ENCODE data around the gene PRRC2B. TPM values are rescaled to one million over a fixed set of nuclear protein-coding genes. Genes with fewer than 3 reads are reported as not detected.
"Not testable (repeated sequence)": the region's sequence is repeated elsewhere in the genome, so short reads cannot be mapped to it uniquely, and the experiment has no call there.

PRRC2B gene
- total RNA-seq, 1 donor from 2014 or later = 505 TPM

- Mint-ChIP-seq H3K9me3 (no peaks in the 10 kb centered on the region), H3K4me3 (no peak overlapping the region), H3K27me3 (ENCODE audit: low read depth) (no peaks in the 10 kb centered on the region), H3K4me1 (no peaks in the 10 kb centered on the region), H3K36me3 (peaks cover 33% of the 10 kb centered on the region), H3K27ac (no peak overlapping the region)
- TF ChIP-seq CTCF (IDR thresholded peaks at IDR 0.05; ENCODE audit: unreplicated experiment) = no peak
- DNase-seq (ENCODE audit: low spot score in 2 of 2, unreplicated experiment in 2 of 2) = no peak
Observed at GRCh38 chr9:131511416-131511815, 117.5 kb downstream of the PRRC2B start.

GRCh38 chr9:131511880-131512279 is 118.0 kb downstream of the PRRC2B start:
- H3K36me3 Mint-ChIP-seq = peaks cover 32% of the 10 kb centered on the region
- no peak for DNase-seq (ENCODE audit: low spot score in 2 of 2, unreplicated experiment in 2 of 2)
- H3K4me1 Mint-ChIP-seq = no peaks in the 10 kb centered on the region
- H3K27ac Mint-ChIP-seq = no peak overlapping the region
- no peaks in the 10 kb centered on the region for H3K27me3 Mint-ChIP-seq (ENCODE audit: low read depth)
- H3K4me3 Mint-ChIP-seq = no peak overlapping the region
- no peak for TF ChIP-seq CTCF (IDR thresholded peaks at IDR 0.05; ENCODE audit: unreplicated experiment)
- H3K9me3 Mint-ChIP-seq = no peaks in the 10 kb centered on the region

DNA sequence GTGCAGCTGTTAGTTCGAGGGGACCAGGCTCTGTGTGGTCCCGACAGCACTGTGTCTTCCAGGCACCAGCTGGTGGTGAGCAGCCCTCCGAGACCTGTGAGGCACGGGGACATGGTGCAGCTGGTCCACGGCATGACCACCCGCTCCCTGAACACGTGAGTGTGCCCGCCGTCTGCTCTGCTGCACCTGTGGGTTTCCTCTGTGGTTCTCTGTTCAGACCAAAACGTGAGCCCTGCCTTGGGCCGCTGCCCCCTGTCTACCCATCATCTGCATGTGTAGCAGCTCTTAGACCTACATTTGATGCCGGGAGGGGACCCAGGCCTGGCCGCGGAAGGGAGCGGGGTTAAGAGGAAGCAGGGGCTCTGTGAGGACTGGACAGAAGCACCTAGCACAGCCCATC is 119.3 kb downstream of the PRRC2B start:
- Mint-ChIP-seq H3K4me3 (no peak overlapping the region), H3K27ac (no peak overlapping the region), H3K36me3 (peaks cover 39% of the 10 kb centered on the region), H3K27me3 (ENCODE audit: low read depth) (no peaks in the 10 kb centered on the region), H3K9me3 (no peaks in the 10 kb centered on the region), H3K4me1 (no peaks in the 10 kb centered on the region)
- no peak for DNase-seq (ENCODE audit: low spot score in 2 of 2, unreplicated experiment in 2 of 2)
- TF ChIP-seq CTCF (IDR thresholded peaks at IDR 0.05; ENCODE audit: unreplicated experiment) = no peak

DNA sequence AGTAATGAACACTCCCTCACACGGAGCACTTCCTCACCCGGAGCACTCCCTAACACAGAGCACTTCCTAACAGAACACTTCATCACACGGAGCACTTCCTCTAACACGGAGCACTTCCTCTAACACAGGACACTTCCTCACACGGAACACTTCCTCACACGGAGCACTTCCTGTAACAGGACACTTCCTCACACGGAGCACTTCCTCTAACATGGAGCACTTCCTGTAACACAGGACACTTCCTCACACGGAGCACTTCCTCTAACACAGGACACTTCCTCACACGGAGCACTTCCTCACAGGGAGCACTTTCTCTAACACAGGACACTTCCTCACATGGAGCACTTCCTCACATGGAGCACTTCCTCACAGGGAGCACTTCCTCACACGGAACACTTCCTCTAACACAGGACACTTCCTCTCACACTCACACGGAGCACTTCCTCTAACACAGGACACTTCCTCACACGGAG is 121.7 kb downstream of the PRRC2B start:
- DNase-seq (ENCODE audit: low spot score in 2 of 2, unreplicated experiment in 2 of 2); H3K27ac Mint-ChIP-seq; H3K9me3 Mint-ChIP-seq; H3K4me3 Mint-ChIP-seq; H3K27me3 Mint-ChIP-seq (ENCODE audit: low read depth); H3K4me1 Mint-ChIP-seq: not testable (repeated sequence)
- H3K36me3 Mint-ChIP-seq = peaks cover 46% of the 10 kb centered on the region

GRCh38 chr9:131516100-131516499 is 122.2 kb downstream of the PRRC2B start:
- Mint-ChIP-seq H3K36me3 (peaks cover 44% of the 10 kb centered on the region), H3K27ac (no peak overlapping the region), H3K4me3 (no peak overlapping the region), H3K9me3 (no peaks in the 10 kb centered on the region), H3K4me1 (no peaks in the 10 kb centered on the region), H3K27me3 (ENCODE audit: low read depth) (no peaks in the 10 kb centered on the region)
- no peak for TF ChIP-seq CTCF (IDR thresholded peaks at IDR 0.05; ENCODE audit: unreplicated experiment)
- DNase-seq (ENCODE audit: low spot score in 2 of 2, unreplicated experiment in 2 of 2) = no peak

GRCh38 chr9:131516930-131517329 is 123.0 kb downstream of the PRRC2B start:
- no peak for DNase-seq (ENCODE audit: low spot score in 2 of 2, unreplicated experiment in 2 of 2)
- TF ChIP-seq CTCF (IDR thresholded peaks at IDR 0.05; ENCODE audit: unreplicated experiment) = no peak
- H3K27me3 Mint-ChIP-seq (ENCODE audit: low read depth) = no peaks in the 10 kb centered on the region
- H3K36me3 Mint-ChIP-seq = peaks cover 37% of the 10 kb centered on the region
- H3K4me1 Mint-ChIP-seq = no peaks in the 10 kb centered on the region
- no peak overlapping the region for H3K4me3 Mint-ChIP-seq
- no peaks in the 10 kb centered on the region for H3K9me3 Mint-ChIP-seq
- no peak overlapping the region for H3K27ac Mint-ChIP-seq

All from mesothelial cell of epicardium (in vitro differentiated cells).